Calu3 (cell line): Measurements from ENCODE around the gene SLC30A5. TPM values are rescaled to one million over a fixed set of nuclear protein-coding genes. Genes with fewer than 3 reads are reported as not detected.

Source experiments
- BruUV-seq: library from RNA; stranded (reverse); fragments of 400-500 nt; replicated peaks from 2 replicates; lab custom pipeline; 2021; lab: Mats Ljungman, UMichigan
- CTCF ChIA-PET: fragments of 300-600 bp; sonication (Branson Sonifier 250); formaldehyde crosslinking; loops from one replicate; lab custom pipeline; 2022; ENCODE audit warnings: antibody characterized with exemption; lab: Charles Lee
- DNase-seq: peaks from one replicate; pipeline ENCODE4 v3.0.0; 2022
- H3K27ac Mint-ChIP-seq: one replicate; pipeline ENCODE4 v1.8.0; 2022; ENCODE audit warnings: mixed read lengths; ENCODE audit not compliant: unreplicated experiment
- H3K27me3 Mint-ChIP-seq: one replicate; pipeline ENCODE4 v1.8.0; 2022; ENCODE audit warnings: mixed read lengths; ENCODE audit not compliant: unreplicated experiment
- H3K36me3 Mint-ChIP-seq: one replicate; pipeline ENCODE4 v1.8.0; 2022; ENCODE audit warnings: mild to moderate bottlenecking, moderate library complexity, mixed read lengths; ENCODE audit not compliant: insufficient read depth, unreplicated experiment
- H3K4me1 Mint-ChIP-seq: one replicate; pipeline ENCODE4 v1.8.0; 2022; ENCODE audit warnings: mild to moderate bottlenecking, low read depth, mixed read lengths; ENCODE audit not compliant: unreplicated experiment
- H3K4me3 Mint-ChIP-seq: one replicate; pipeline ENCODE4 v1.8.0; 2022; ENCODE audit warnings: mild to moderate bottlenecking, low read depth, moderate library complexity, mixed read lengths; ENCODE audit not compliant: unreplicated experiment
- H3K9me3 Mint-ChIP-seq: one replicate; pipeline ENCODE4 v1.8.0; 2022; ENCODE audit warnings: low read depth, mixed read lengths; ENCODE audit not compliant: unreplicated experiment
- CTCF ChIP-seq: fragments of 200-600 bp; IDR thresholded peaks from one replicate; pipeline ENCODE4 v1.8.0; 2022; ENCODE audit warnings: antibody characterized with exemption; ENCODE audit not compliant: unreplicated experiment
- intact Hi-C: fragments of 100-400 bp; cut with micrococcal nuclease; formaldehyde crosslinking; loops from one replicate; pipeline ENCODE4 v1.10.0; 2022; ENCODE audit not compliant: unreplicated experiment
- total RNA-seq: library from RNA; stranded (reverse); gene quantifications from 2 replicates; pipeline ENCODE4 v1.2.3, GENCODE V29; 2022

Gene SLC30A5
- total RNA-seq, 1 experiment from 2014 or later: 51.0 TPM

- H3K27me3 Mint-ChIP-seq: no peaks in the 10 kb centered on the region
- TF ChIP-seq CTCF: no peak
- no peak overlapping the region for H3K4me3 Mint-ChIP-seq
- no peak overlapping the region for H3K27ac Mint-ChIP-seq
- no peaks in the 10 kb centered on the region for H3K9me3 Mint-ChIP-seq
- peaks cover 11% of the 10 kb centered on the region for H3K4me1 Mint-ChIP-seq
- CTCF ChIA-PET: no interaction called here
- intact Hi-C loops: no loop called here
- no peak for DNase-seq
- BruUV-seq: no TSS peak
- H3K36me3 Mint-ChIP-seq: no peaks in the 10 kb centered on the region
These were observed 44.7 kb upstream of the SLC30A5 start for GRCh38 chr5:69049151-69049550.

- Mint-ChIP-seq H3K9me3 (no peaks in the 10 kb centered on the region), H3K27ac (no peak overlapping the region), H3K27me3 (no peaks in the 10 kb centered on the region), H3K36me3 (no peaks in the 10 kb centered on the region), H3K4me3 (no peak overlapping the region), H3K4me1 (peaks cover 8% of the 10 kb centered on the region)
- intact Hi-C loops: no loop called here
- TF ChIP-seq CTCF: no peak
- CTCF ChIA-PET: no interaction called here
- no TSS peak for BruUV-seq
- DNase-seq: no peak
These were observed 44.0 kb upstream of the SLC30A5 start for GRCh38 chr5:69049796-69050195.

- H3K27me3 Mint-ChIP-seq: no peaks in the 10 kb centered on the region
- BruUV-seq: no TSS peak
- no peaks in the 10 kb centered on the region for H3K9me3 Mint-ChIP-seq
- H3K4me3 Mint-ChIP-seq: no peak overlapping the region
- CTCF ChIA-PET: no interaction called here
- no peak for TF ChIP-seq CTCF
- H3K27ac Mint-ChIP-seq: no peak overlapping the region
- no peak for DNase-seq
- H3K4me1 Mint-ChIP-seq: peaks cover 8% of the 10 kb centered on the region
- H3K36me3 Mint-ChIP-seq: no peaks in the 10 kb centered on the region
- intact Hi-C loops: no loop called here
These were observed 43.6 kb upstream of the SLC30A5 start for GRCh38 chr5:69050214-69050613.

DNA sequence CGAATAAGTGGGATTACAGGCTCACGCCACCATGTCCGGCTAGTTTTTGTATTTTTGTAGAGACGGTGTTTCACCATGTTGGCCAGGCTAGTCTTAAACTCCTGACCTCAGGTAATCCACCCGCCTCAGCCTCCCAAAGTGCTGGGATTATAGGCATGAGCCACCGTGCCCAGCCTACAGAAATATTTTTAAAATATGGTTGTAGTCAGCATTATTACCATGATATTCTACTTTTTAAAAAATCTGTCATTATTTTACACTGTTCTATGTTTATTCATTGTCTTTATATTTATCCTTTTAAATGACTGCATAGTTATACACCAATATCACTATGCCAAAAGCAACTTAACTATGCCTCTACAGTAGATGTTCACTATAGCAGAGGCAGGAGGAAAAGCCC, 41.6 kb upstream of the SLC30A5 start:
- CTCF ChIA-PET: no interaction called here
- intact Hi-C loops: no loop called here

More for the DNA sequence above, 41.6 kb upstream of the SLC30A5 start:
- Mint-ChIP-seq H3K36me3 (no peaks in the 10 kb centered on the region), H3K9me3 (no peaks in the 10 kb centered on the region), H3K27me3 (no peaks in the 10 kb centered on the region), H3K4me1 (no peaks in the 10 kb centered on the region), H3K27ac (no peak overlapping the region), H3K4me3 (no peak overlapping the region)
- no peak for DNase-seq
- no TSS peak for BruUV-seq
- TF ChIP-seq CTCF: no peak
